Measurements from ENCODE around the gene SRMS.

- no peak for TF ChIP-seq CTCF (IDR thresholded peaks at IDR 0.05 in 4 of 5, conservative IDR thresholded peaks at IDR 0.05 in 1 of 5)
- TF ChIP-seq POLR2A (IDR thresholded peaks at IDR 0.05) = no peak
Observed at GRCh38 chr20:63533871-63534393, 13.6 kb downstream of the SRMS start.

All from gastrocnemius medialis (tissue), 4 donors.